Activated naive CD8-positive, alpha-beta T cell (primary cell): ENCODE measurements around the gene LIFR.

Experiments used
- H3K27ac Mint-ChIP-seq: one replicate; pipeline ENCODE4 v1.8.0; 2021; ENCODE audit warnings: mixed read lengths
- H3K27me3 Mint-ChIP-seq: one replicate; pipeline ENCODE4 v1.8.0; 2021; ENCODE audit warnings: mixed read lengths
- H3K36me3 Mint-ChIP-seq: one replicate; pipeline ENCODE4 v1.8.0; 2021; ENCODE audit warnings: mixed read lengths
- H3K4me1 Mint-ChIP-seq: one replicate; pipeline ENCODE4 v1.8.0; 2021; ENCODE audit warnings: low read depth, mixed read lengths
- H3K4me3 Mint-ChIP-seq: one replicate; pipeline ENCODE4 v1.8.0; 2021; ENCODE audit warnings: mild to moderate bottlenecking, mixed read lengths
- H3K9me3 Mint-ChIP-seq: one replicate; pipeline ENCODE4 v1.8.0; 2021; ENCODE audit warnings: low read depth, mixed read lengths

LIFR gene

GRCh38 chr5:38546691-38547146 lies 9.7 kb downstream of the LIFR start:
- Mint-ChIP-seq H3K9me3 (no peaks in the 10 kb centered on the region), H3K4me1 (no peaks in the 10 kb centered on the region), H3K27me3 (peaks cover 16% of the 10 kb centered on the region), H3K27ac (no peak overlapping the region), H3K4me3 (no peak overlapping the region), H3K36me3 (no peaks in the 10 kb centered on the region)

DNA sequence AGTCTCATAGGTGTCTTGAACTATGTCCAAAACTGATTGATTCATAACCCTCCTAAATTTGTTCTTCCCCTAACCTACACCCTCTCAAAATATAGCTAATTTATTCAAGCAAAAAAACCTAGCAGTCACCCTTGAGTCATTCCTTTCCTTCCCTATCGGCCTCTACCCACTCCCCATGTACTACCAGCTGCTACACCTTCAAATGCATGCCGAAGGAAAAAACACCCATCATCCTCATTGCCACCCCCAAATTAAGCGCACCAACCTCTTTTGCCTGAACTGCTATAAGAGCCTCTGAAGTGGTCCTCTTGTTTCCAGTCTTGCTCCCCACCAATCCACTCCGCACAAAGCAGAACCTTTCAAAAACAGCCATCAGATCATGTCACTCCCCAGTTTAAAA lies 12.6 kb downstream of the LIFR start:
- H3K27me3 Mint-ChIP-seq, result peaks cover 14% of the 10 kb centered on the region
- H3K27ac Mint-ChIP-seq, result no peak overlapping the region
- H3K36me3 Mint-ChIP-seq, result no peaks in the 10 kb centered on the region
- no peaks in the 10 kb centered on the region for H3K9me3 Mint-ChIP-seq
- H3K4me3 Mint-ChIP-seq, result no peak overlapping the region
- H3K4me1 Mint-ChIP-seq, result no peaks in the 10 kb centered on the region

DNA sequence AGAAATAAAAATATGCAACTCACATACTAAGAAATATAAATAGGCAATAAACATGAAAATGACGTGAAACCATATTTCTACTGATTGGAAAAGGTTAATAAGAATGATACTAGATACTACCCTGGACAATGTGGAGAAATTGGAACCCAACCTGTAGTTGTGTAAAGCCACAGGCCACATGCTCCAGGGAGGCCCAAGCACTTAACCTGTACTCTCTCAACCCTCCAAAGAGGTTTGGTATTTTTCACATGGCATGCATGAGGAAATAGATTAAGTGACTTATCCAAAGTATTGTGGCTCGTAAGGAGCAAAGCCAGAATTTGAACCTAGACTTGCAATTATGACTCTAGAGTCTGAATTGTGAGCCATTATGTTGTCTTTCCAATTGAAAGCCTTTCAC lies 13.4 kb downstream of the LIFR start:
- Mint-ChIP-seq H3K36me3 (no peaks in the 10 kb centered on the region), H3K27me3 (peaks cover 19% of the 10 kb centered on the region), H3K9me3 (no peaks in the 10 kb centered on the region), H3K4me1 (no peaks in the 10 kb centered on the region), H3K27ac (no peak overlapping the region), H3K4me3 (no peak overlapping the region)

DNA sequence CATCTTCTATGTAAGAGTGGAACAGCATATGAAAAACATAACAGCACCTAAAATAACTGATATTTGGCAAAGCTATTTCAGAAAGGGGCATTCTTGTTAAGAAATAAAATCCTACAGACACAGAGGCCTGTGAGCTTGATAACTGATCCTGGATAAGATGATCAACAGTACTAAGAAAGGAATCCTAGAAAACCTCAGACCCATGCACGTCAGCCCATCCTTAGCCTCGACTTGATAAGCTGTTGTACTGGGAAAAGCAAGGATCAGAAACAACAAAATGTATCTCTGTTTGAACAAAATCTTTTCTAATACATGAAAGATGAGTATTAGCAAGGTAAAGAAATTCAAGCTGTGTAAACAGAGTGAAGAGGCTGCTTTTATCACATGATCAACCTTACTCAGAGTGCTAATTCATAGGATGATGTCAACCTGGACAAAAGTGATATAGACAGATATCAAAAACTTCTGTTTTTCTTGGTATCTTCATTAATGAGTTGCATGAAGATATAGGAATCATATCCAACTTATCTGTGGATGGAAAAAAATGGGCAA lies 15.2 kb downstream of the LIFR start:
- no peak overlapping the region for H3K4me3 Mint-ChIP-seq
- no peaks in the 10 kb centered on the region for H3K4me1 Mint-ChIP-seq
- H3K36me3 Mint-ChIP-seq, result no peaks in the 10 kb centered on the region
- no peaks in the 10 kb centered on the region for H3K9me3 Mint-ChIP-seq
- no peak overlapping the region for H3K27ac Mint-ChIP-seq
- peaks cover 24% of the 10 kb centered on the region for H3K27me3 Mint-ChIP-seq

- H3K27ac Mint-ChIP-seq, result no peak overlapping the region
- H3K4me3 Mint-ChIP-seq, result no peak overlapping the region
- no peaks in the 10 kb centered on the region for H3K9me3 Mint-ChIP-seq
- no peaks in the 10 kb centered on the region for H3K36me3 Mint-ChIP-seq
- no peaks in the 10 kb centered on the region for H3K4me1 Mint-ChIP-seq
- peaks cover 24% of the 10 kb centered on the region for H3K27me3 Mint-ChIP-seq
Measured at GRCh38 chr5:38540314-38540713, 16.1 kb downstream of the LIFR start.

GRCh38 chr5:38538161-38538560 lies 18.3 kb downstream of the LIFR start:
- Mint-ChIP-seq H3K9me3 (no peaks in the 10 kb centered on the region), H3K27ac (no peak overlapping the region), H3K4me1 (no peaks in the 10 kb centered on the region), H3K27me3 (peaks cover 16% of the 10 kb centered on the region), H3K36me3 (no peaks in the 10 kb centered on the region), H3K4me3 (no peak overlapping the region)

GRCh38 chr5:38537505-38537904 lies 18.9 kb downstream of the LIFR start:
- Mint-ChIP-seq H3K36me3 (no peaks in the 10 kb centered on the region), H3K27ac (no peak overlapping the region), H3K4me1 (no peaks in the 10 kb centered on the region)

DNA sequence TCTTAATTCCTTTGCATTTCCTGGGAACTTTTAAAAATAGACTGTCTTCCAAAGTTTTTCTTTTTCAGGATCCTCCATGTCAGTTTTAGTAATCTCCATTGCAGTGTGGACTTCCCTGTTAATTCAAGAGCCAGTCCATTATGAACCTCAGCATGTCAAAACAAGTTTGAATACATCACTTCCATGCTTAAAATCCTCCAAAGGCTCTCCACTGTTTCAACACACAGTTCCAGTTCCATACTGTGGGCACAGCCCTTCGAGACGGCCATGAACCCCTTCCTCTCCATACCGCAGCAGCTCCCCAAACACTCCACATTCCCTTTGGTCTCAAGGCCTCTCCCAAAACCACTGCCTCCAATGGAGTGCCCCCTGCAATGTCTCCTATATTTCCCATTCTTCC lies 19.5 kb downstream of the LIFR start:
- H3K36me3 Mint-ChIP-seq, result no peaks in the 10 kb centered on the region
- no peak overlapping the region for H3K27ac Mint-ChIP-seq
- H3K9me3 Mint-ChIP-seq, result no peaks in the 10 kb centered on the region
- H3K27me3 Mint-ChIP-seq, result peaks cover 15% of the 10 kb centered on the region
- no peaks in the 10 kb centered on the region for H3K4me1 Mint-ChIP-seq
- H3K4me3 Mint-ChIP-seq, result no peak overlapping the region

More at GRCh38 chr5:38537505-38537904, 18.9 kb downstream of the LIFR start:
- no peak overlapping the region for H3K4me3 Mint-ChIP-seq
- peaks cover 15% of the 10 kb centered on the region for H3K27me3 Mint-ChIP-seq
- no peaks in the 10 kb centered on the region for H3K9me3 Mint-ChIP-seq

DNA sequence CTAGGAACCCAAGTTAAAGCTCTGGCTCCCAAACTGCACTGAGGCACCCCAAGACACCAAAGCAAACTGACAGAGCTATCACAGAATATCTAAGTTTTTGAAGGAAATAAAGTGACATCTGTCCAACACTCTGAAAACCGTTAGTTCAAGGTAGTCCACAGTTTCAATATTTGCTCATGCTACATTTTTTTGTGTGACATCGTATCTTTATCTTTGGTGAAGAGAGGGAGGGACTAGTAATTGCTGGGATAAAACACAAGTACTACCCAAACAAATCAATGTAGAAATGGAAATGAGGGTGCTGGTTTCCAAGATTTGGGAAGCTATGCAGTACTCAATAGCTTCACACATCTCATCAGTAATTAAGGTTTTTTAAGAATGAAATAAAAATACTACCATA lies 20.6 kb downstream of the LIFR start:
- no peak overlapping the region for H3K4me3 Mint-ChIP-seq
- no peaks in the 10 kb centered on the region for H3K4me1 Mint-ChIP-seq
- H3K36me3 Mint-ChIP-seq, result no peaks in the 10 kb centered on the region
- H3K27me3 Mint-ChIP-seq, result peaks cover 18% of the 10 kb centered on the region
- H3K9me3 Mint-ChIP-seq, result no peaks in the 10 kb centered on the region
- H3K27ac Mint-ChIP-seq, result no peak overlapping the region

GRCh38 chr5:38535248-38535750 lies 21.1 kb downstream of the LIFR start:
- H3K36me3 Mint-ChIP-seq, result no peaks in the 10 kb centered on the region
- H3K27ac Mint-ChIP-seq, result no peak overlapping the region

GRCh38 chr5:38534156-38534453 lies 22.3 kb downstream of the LIFR start:
- Mint-ChIP-seq H3K4me3 (no peak overlapping the region), H3K27ac (no peak overlapping the region), H3K9me3 (no peaks in the 10 kb centered on the region), H3K27me3 (peaks cover 15% of the 10 kb centered on the region), H3K4me1 (no peaks in the 10 kb centered on the region), H3K36me3 (no peaks in the 10 kb centered on the region)

More at GRCh38 chr5:38535248-38535750, 21.1 kb downstream of the LIFR start:
- H3K4me1 Mint-ChIP-seq, result no peaks in the 10 kb centered on the region
- H3K9me3 Mint-ChIP-seq, result no peaks in the 10 kb centered on the region
- H3K27me3 Mint-ChIP-seq, result peaks cover 17% of the 10 kb centered on the region
- no peak overlapping the region for H3K4me3 Mint-ChIP-seq

- Mint-ChIP-seq H3K27ac (no peak overlapping the region), H3K4me3 (no peak overlapping the region), H3K27me3 (peaks cover 15% of the 10 kb centered on the region), H3K4me1 (no peaks in the 10 kb centered on the region), H3K9me3 (no peaks in the 10 kb centered on the region), H3K36me3 (no peaks in the 10 kb centered on the region)
Measured at GRCh38 chr5:38533286-38534155, 22.9 kb downstream of the LIFR start.

DNA sequence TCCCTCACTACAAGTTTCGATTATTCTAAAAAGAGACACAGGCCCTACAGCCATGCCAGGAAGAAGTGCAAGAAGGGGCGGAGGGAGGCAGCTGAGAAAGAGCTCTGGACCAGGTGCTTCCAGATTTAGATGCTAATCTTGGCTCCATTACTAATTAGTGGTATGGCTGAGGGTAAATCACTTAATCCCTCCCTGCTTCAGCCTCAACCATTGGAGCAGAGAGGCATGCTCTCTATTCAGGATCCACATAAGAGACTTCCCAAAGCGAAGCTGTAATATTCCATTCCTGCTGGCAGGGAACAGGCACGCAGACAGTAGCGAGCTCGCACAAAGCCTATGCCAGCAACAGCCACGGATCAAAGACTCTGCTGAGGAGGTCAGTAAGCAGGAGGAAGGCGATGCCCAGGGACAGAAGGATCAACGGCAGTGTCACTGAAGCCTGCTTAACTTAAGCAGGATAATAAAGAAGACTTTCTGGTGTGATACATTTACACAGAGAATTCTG lies 24.2 kb downstream of the LIFR start:
- no peaks in the 10 kb centered on the region for H3K9me3 Mint-ChIP-seq
- H3K27ac Mint-ChIP-seq, result no peak overlapping the region
- no peak overlapping the region for H3K4me3 Mint-ChIP-seq
- no peaks in the 10 kb centered on the region for H3K36me3 Mint-ChIP-seq
- no peaks in the 10 kb centered on the region for H3K4me1 Mint-ChIP-seq
- peaks cover 15% of the 10 kb centered on the region for H3K27me3 Mint-ChIP-seq

- Mint-ChIP-seq H3K4me1 (no peaks in the 10 kb centered on the region), H3K27ac (no peak overlapping the region), H3K27me3 (peaks cover 15% of the 10 kb centered on the region), H3K4me3 (no peak overlapping the region), H3K9me3 (no peaks in the 10 kb centered on the region), H3K36me3 (no peaks in the 10 kb centered on the region)
Measured at GRCh38 chr5:38531518-38531917, 24.9 kb downstream of the LIFR start.

DNA sequence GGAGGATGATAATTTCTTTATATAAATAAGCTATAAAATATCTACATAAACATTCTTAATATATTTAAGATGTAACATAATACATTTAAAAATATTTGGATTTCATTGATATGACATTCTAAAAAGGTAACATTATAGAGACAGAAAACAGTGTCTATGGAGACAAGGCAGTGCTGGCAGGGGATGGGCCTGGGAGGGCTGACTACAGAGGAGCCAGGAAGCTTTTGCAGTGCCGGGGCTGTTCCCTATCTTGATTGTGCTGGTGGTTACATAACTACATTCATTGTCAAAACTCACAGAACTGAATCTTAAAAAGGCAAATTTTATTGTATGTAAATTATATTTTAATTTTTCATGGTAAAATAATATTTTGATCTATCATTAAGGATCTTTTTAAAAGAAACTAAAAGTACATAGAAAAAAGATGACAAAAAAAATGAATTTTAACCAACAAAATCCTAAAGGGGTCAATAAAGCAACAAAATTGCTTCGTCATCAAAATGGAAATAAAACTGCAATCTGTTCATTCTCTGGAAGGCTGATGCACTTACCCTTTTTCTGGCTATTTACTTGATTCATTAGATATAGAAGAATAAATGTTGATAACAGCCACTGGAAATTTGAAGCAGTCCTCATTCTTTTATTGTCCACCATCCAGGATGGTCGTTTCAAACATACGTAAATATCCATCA lies 26.3 kb downstream of the LIFR start:
- H3K27ac Mint-ChIP-seq, result no peak overlapping the region
- no peak overlapping the region for H3K4me3 Mint-ChIP-seq

More for the DNA sequence above, 26.3 kb downstream of the LIFR start:
- Mint-ChIP-seq H3K27me3 (peaks cover 20% of the 10 kb centered on the region), H3K36me3 (no peaks in the 10 kb centered on the region), H3K9me3 (no peaks in the 10 kb centered on the region), H3K4me1 (no peaks in the 10 kb centered on the region)
